ENCODE measurements around the gene REL.

- no peak for TF ChIP-seq CTCF (conservative IDR thresholded peaks at IDR 0.05; ENCODE audit: low read depth, low read length)
- TF ChIP-seq POLR2A (IDR thresholded peaks at IDR 0.05; ENCODE audit: low read depth, low read length): no peak
- no peak for TF ChIP-seq MAFK (IDR thresholded peaks at IDR 0.05; ENCODE audit: low read depth, low read length)
- no peak for TF ChIP-seq RCOR1 (IDR thresholded peaks at IDR 0.05; ENCODE audit: insufficient replicate concordance, low read length)
- no peak for TF ChIP-seq RAD21 (IDR thresholded peaks at IDR 0.05; ENCODE audit: low read length)
- TF ChIP-seq CHD1 (IDR thresholded peaks at IDR 0.05; ENCODE audit: low read depth, low read length): no peak
Measured at GRCh38 chr2:60966507-60967405, 85.4 kb downstream of the REL start.

Data from IMR-90 (cell line).